HepG2 (cell line): ENCODE results near the gene VAMP4. TPM values are rescaled to one million over a fixed set of nuclear protein-coding genes. Genes with fewer than 3 reads are reported as not detected.

Experiments used
- ATAC-seq: fragments of 200-7000 bp; cut with Tn5 transposase; 3 replicates; pipeline ENCODE4 v1.9.1; 2020; ENCODE audit warnings: mild to moderate bottlenecking, moderate library complexity
- BruUV-seq: library from RNA; stranded (reverse); fragments of 400-500 nt; replicated peaks from 2 replicates; lab custom pipeline; 2021; lab: Mats Ljungman, UMichigan
- CTCF ChIA-PET: fragments of 300-600 bp; formaldehyde crosslinking; extraction: SDS; loops from one replicate; lab custom pipeline; 2021; ENCODE audit warnings: low total read pairs, inconsistent platforms, low intra/inter-chr PET ratio; lab: Yijun Ruan, JAX
- POLR2A ChIA-PET: fragments of 350-600 bp; sonication (Branson Sonifier 250); formaldehyde crosslinking; loops from one replicate; lab custom pipeline; 2020; ENCODE audit warnings: antibody characterized with exemption, inconsistent platforms; lab: Yijun Ruan, JAX
- DNase-seq: peaks from one replicate; pipeline ENCODE4 v3.0.0-alpha.2; 2015; ENCODE audit warnings: low spot score
- FAIRE-seq: peaks from 3 replicates; lab custom pipeline; 2011; peaks lifted over from hg19 to GRCh38; lab: Jason Lieb, UNC
- H2AFZ ChIP-seq: one replicate; pipeline ENCODE4 v1.6.1; 2011; ENCODE audit warnings: low read length, inconsistent platforms
- H3K27ac ChIP-seq: fragments of 300-600 bp; 3 replicates; pipeline ENCODE4 v1.8.0; 2011; ENCODE audit warnings: mixed run types, mild to moderate bottlenecking, mixed read lengths, low read length, inconsistent platforms; ENCODE audit not compliant: insufficient read depth; ENCODE audit errors: extremely low read length
- H3K27me3 ChIP-seq, 2 experiments: fragments of 200-600 bp in 1 of 2; 2 replicates in 1 of 2; 3 replicates in 1 of 2; pipeline versions ENCODE4 v1.6.0 to v1.8.0; 2011; ENCODE audit warnings: low read length in 2 of 2, mild to moderate bottlenecking in 2 of 2, moderate library complexity in 2 of 2, inconsistent platforms in 1 of 2; ENCODE audit not compliant: insufficient read depth in 2 of 2, control insufficient read depth in 1 of 2
- H3K36me3 ChIP-seq, 2 experiments: fragments of 200-600 bp in 1 of 2; replicated peaks in 1 of 2; 2 replicates in 1 of 2; 3 replicates in 1 of 2; pipeline versions ENCODE4 v1.5.1 to v1.8.0; 2011; ENCODE audit warnings: low read length in 2 of 2, inconsistent platforms in 1 of 2; ENCODE audit not compliant: insufficient read depth in 2 of 2, control insufficient read depth in 1 of 2
- H3K4me1 ChIP-seq: 2 replicates; pipeline ENCODE4 v1.5.1; 2012; ENCODE audit warnings: low read length, inconsistent platforms; ENCODE audit not compliant: insufficient read depth
- H3K4me2 ChIP-seq: 2 replicates; pipeline ENCODE4 v1.6.0; 2011; ENCODE audit warnings: low read depth, low read length, inconsistent platforms
- H3K4me3 ChIP-seq, 3 experiments: fragments of 200-600 bp in 1 of 3; sonication (generic), shearing (Covaris generic) in 1 of 3; replicated peaks in 1 of 3; 2 replicates each; pipeline ENCODE4 v1.5.1; 2011 to 2016; ENCODE audit warnings: low read length in 3 of 3, inconsistent platforms in 2 of 3, low read depth in 2 of 3, mild to moderate bottlenecking in 2 of 3, control low read depth in 1 of 3, mixed read lengths in 1 of 3; ENCODE audit not compliant: insufficient read depth in 1 of 3
- H3K79me2 ChIP-seq: one replicate; pipeline ENCODE4 v1.6.1; 2011; ENCODE audit warnings: low read length, inconsistent platforms; ENCODE audit not compliant: insufficient read depth
- H3K9ac ChIP-seq: 2 replicates; pipeline ENCODE4 v1.6.0; 2011; ENCODE audit warnings: mild to moderate bottlenecking, low read depth, low read length, inconsistent platforms; ENCODE audit not compliant: insufficient read depth
- H3K9me3 ChIP-seq: 2 replicates; pipeline ENCODE4 v1.5.1; 2012; ENCODE audit warnings: mild to moderate bottlenecking, low read length
- H4K20me1 ChIP-seq: 2 replicates; pipeline ENCODE4 v1.6.0; 2011; ENCODE audit warnings: inconsistent platforms, mild to moderate bottlenecking, low read length, moderate library complexity; ENCODE audit not compliant: insufficient read depth
- CBX1 ChIP-seq: IDR thresholded peaks from one replicate; pipeline ENCODE4 v1.6.1; 2016; ENCODE audit warnings: antibody characterized with exemption, low read depth
- CCDC6 ChIP-seq: sonication (generic); formaldehyde crosslinking; IDR thresholded peaks from 2 replicates; pipeline ENCODE4 v1.8.1; 2022; ENCODE audit warnings: mild to moderate bottlenecking, missing genetic modification reagents, moderate library complexity
- GATA4 ChIP-seq: sonication (generic); IDR thresholded peaks from 2 replicates; pipeline ENCODE4 v1.6.1; 2016; ENCODE audit warnings: antibody characterized with exemption, low read depth, borderline replicate concordance
- HNRNPLL ChIP-seq: fragments of 200-400 bp; formaldehyde crosslinking; IDR thresholded peaks from 2 replicates; pipeline ENCODE4 v1.6.1; 2017; ENCODE audit warnings: mild to moderate bottlenecking, low read depth, low read length; ENCODE audit not compliant: poor library complexity, severe bottlenecking
- KLF16 ChIP-seq, 2 experiments: sonication (generic) in 1 of 2; formaldehyde crosslinking in 1 of 2; IDR thresholded peaks; 2 replicates each; pipeline versions ENCODE4 v1.6.1 to v1.8.0; 2016 to 2023; ENCODE audit warnings: missing genetic modification reagents in 2 of 2, missing compliant biosample characterization in 1 of 2
- NR2F6 ChIP-seq, 2 experiments: IDR thresholded peaks; 2 replicates each; pipeline ENCODE4 v1.6.1; 2016; ENCODE audit warnings: antibody characterized with exemption in 1 of 2, mild to moderate bottlenecking in 1 of 2
- PHF5A ChIP-seq: IDR thresholded peaks from one replicate; pipeline ENCODE4 v1.6.1; 2018; ENCODE audit warnings: low read depth, missing genetic modification reagents; ENCODE audit not compliant: unreplicated experiment
- SOX5 ChIP-seq: IDR thresholded peaks from 2 replicates; pipeline ENCODE4 v1.6.1; 2016; ENCODE audit warnings: borderline replicate concordance
- TBL1XR1 ChIP-seq: fragments of 150-350 bp; IDR thresholded peaks from 2 replicates; pipeline ENCODE4 v1.6.1; 2014; ENCODE audit warnings: borderline replicate concordance, low read length; ENCODE audit not compliant: partially characterized antibody
- ZBTB8A ChIP-seq: sonication (generic); formaldehyde crosslinking; IDR thresholded peaks from 2 replicates; pipeline ENCODE4 v1.4.0; 2020; ENCODE audit warnings: mild to moderate bottlenecking, low read depth, missing genetic modification reagents, borderline replicate concordance
- ZC3H4 ChIP-seq: sonication (generic); formaldehyde crosslinking; IDR thresholded peaks from 2 replicates; pipeline ENCODE4 v1.4.0; 2020; ENCODE audit warnings: missing genetic modification reagents, borderline replicate concordance
- WGBS: methylation state at CpG from one replicate; pipeline ENCODE4 v1.1.6; 2017; ENCODE audit warnings: low lambda C conversion rate; 5-methylcytosine and 5-hydroxymethylcytosine counted together
- in situ Hi-C: cut with HindIII; loops from 2 replicates; pipeline ENCODE4 v1.10.0; 2017; ENCODE audit warnings: low pct_unique_long_range_greater_than_20kb; ENCODE audit not compliant: extremely low pct_ligation_motif_present
- intact Hi-C: fragments of 100-400 bp; cut with micrococcal nuclease; formaldehyde crosslinking; loops from one replicate; pipeline ENCODE4 v1.10.0; 2022; ENCODE audit not compliant: unreplicated experiment
- polyA plus RNA-seq, 8 experiments: library from polyadenylated mRNA; depleted of rRNA in 3 of 8; stranded (reverse) in 7 of 8; unstranded in 1 of 8; fragments of >200 nt; fragmentation: Illumina TruSeq in 4 of 8; extraction: Trizol in 4 of 8; gene quantifications; 2 replicates each; pipeline versions ENCODE4 v1.2.1 to v1.2.3, GENCODE V29; 2011 to 2016; ENCODE audit warnings: low read depth in 4 of 8, missing spikeins in 1 of 8, mixed read lengths in 1 of 8; ENCODE audit not compliant: insufficient read depth in 1 of 8
- total RNA-seq, 5 experiments: library from RNA; depleted of rRNA; stranded (reverse); fragments of >200 nt; fragmentation: Illumina TruSeq; extraction: Trizol; gene quantifications; 2 replicates each; pipeline ENCODE4 v1.2.3, GENCODE V29; 2016; ENCODE audit warnings: low read depth in 1 of 5
- TF ChIP-seq, protein P1 (sequence below): sonication (generic); formaldehyde crosslinking; IDR thresholded peaks from 2 replicates; pipeline ENCODE4 v1.4.0; 2020; ENCODE audit warnings: mild to moderate bottlenecking, low read depth, missing genetic modification reagents
- TF ChIP-seq, protein P2 (sequence below): sonication (generic); formaldehyde crosslinking; IDR thresholded peaks from 2 replicates; pipeline ENCODE4 v1.5.0; 2020; ENCODE audit warnings: missing genetic modification reagents
- TF ChIP-seq, protein P3 (sequence below): sonication (generic); formaldehyde crosslinking; IDR thresholded peaks from 2 replicates; pipeline ENCODE4 v1.5.0; 2020; ENCODE audit warnings: missing genetic modification reagents, mild to moderate bottlenecking, borderline replicate concordance
- TF ChIP-seq, protein P4 (sequence below): IDR thresholded peaks from 2 replicates; pipeline ENCODE4 v1.4.0; 2020; ENCODE audit warnings: mild to moderate bottlenecking, missing genetic modification reagents
- TF ChIP-seq, protein P5 (sequence below): sonication (generic); formaldehyde crosslinking; IDR thresholded peaks from 2 replicates; pipeline ENCODE4 v1.8.1; 2023; ENCODE audit warnings: missing genetic modification reagents, mild to moderate bottlenecking, borderline replicate concordance

VAMP4 gene
- total and polyA plus RNA-seq, 2 of the 13 experiments (the other 11 are each of a cell fraction or from before 2014, with no cell fraction given) = 1.4 to 2.0 TPM

DNA sequence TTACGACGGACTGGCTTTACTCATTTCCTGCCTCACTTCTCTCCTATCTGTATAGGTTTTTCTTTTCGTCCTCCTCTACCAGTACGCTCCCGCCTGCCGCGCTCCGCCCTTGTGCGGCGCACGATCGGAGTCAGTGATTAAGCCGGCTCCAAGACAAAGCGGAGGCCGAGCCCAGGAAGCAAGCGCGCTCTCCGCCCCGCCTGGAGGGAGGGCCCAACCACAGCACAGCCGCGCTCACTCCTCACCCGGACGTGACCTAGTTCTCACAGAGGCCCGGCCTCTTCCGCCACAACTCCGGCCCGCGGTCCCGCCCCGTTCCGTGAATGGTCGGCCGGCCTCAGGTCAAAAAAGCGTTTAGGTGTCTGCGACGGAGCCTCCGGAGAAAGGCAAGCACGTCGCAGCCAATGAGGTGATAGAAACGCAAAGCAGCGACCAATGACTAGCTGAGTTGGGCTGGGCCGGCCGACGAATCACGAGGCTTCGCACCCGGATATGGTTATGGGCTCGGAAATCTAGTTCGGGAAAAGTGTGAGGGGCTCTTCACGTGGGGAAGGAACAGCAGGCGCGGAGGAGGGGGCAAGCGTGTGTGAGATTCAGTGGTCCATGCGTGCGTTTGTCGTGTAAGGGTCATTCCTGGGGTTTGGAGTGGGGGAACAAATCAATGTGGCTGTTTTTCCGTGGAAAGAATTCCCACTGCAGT, 39.5 kb upstream of the VAMP4 start, which contains the start of gene METTL13:
METTL13 (plus strand) TSS at position 485 of the 700 bp plus-strand sequence. CDS start 308 bp downstream, outside the sequence.
- ChIA-PET POLR2A (interaction anchor here (1.0 to 2.7 kb wide), 8 partner anchors 17 to 1695 kb away, joined by 3 to 20 read pairs (median 4); partner anchors contain the start of genes PRDX6, PRRC2C and VAMP4), CTCF (no interaction called here)
- Histone ChIP-seq H3K4me2 (peak within 1 kb of the TSS; percentile 95), H3K9ac (peak within 1 kb of the TSS; percentile 83), H3K27ac (peak within 1 kb of the TSS; percentile 85), H2AFZ (peak within 1 kb of the TSS; percentile 93), H3K4me3 (peak within 1 kb of the TSS; percentile 82 to 83 (median 82)), H3K4me1 (peaks cover 35% of the 10 kb centered on the region), H4K20me1 (no peaks in the 10 kb centered on the region), H3K36me3 (peaks cover 13 to 26% of the 10 kb centered on the region in 2 experiments), H3K79me2 (peaks cover 25% of the 10 kb centered on the region), H3K27me3 (no peaks in the 10 kb centered on the region; a peak in 1 of 5 replicates), H3K9me3 (no peaks in the 10 kb centered on the region)
- DNase-seq (peak; percentile 97), ATAC-seq (peak; percentile 99), FAIRE-seq (peak; percentile 97)
- 0% methylated on average over 43 of the region's 57 CpGs for WGBS
- in situ Hi-C loops = no loop called here
- intact Hi-C loops = loop anchor here (1.0 to 10.0 kb wide), 3 partner anchors 39 to 294 kb away; partner anchors contain the start of genes PRRC2C and VAMP4
- BruUV-seq = no TSS peak
- TF ChIP-seq HNRNPLL = peak; percentile 86
- peak; percentile 28; the same call in 1 of the 2 replicates for TF ChIP-seq CCDC6
- peak; percentile 75 for TF ChIP-seq TBL1XR1
- no peak; the same call in 1 of the 2 replicates for TF ChIP-seq SOX5
- TF ChIP-seq, protein P1, sequence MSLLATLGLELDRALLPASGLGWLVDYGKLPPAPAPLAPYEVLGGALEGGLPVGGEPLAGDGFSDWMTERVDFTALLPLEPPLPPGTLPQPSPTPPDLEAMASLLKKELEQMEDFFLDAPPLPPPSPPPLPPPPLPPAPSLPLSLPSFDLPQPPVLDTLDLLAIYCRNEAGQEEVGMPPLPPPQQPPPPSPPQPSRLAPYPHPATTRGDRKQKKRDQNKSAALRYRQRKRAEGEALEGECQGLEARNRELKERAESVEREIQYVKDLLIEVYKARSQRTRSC (CRISPR knock-in tag) = no peak; the same call in 1 of the 2 replicates
- peak in 1 of 2 experiments; percentile 40; a peak in 1 of 4 replicates for TF ChIP-seq KLF16 (CRISPR knock-in tag; IDR thresholded peaks at IDR 0.05)
- no peak for TF ChIP-seq GATA4
- TF ChIP-seq, protein P2, sequence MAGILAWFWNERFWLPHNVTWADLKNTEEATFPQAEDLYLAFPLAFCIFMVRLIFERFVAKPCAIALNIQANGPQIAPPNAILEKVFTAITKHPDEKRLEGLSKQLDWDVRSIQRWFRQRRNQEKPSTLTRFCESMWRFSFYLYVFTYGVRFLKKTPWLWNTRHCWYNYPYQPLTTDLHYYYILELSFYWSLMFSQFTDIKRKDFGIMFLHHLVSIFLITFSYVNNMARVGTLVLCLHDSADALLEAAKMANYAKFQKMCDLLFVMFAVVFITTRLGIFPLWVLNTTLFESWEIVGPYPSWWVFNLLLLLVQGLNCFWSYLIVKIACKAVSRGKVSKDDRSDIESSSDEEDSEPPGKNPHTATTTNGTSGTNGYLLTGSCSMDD = no peak
- TF ChIP-seq, protein P3, sequence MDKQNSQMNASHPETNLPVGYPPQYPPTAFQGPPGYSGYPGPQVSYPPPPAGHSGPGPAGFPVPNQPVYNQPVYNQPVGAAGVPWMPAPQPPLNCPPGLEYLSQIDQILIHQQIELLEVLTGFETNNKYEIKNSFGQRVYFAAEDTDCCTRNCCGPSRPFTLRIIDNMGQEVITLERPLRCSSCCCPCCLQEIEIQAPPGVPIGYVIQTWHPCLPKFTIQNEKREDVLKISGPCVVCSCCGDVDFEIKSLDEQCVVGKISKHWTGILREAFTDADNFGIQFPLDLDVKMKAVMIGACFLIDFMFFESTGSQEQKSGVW (CRISPR knock-in tag) = no peak
- no peak for TF ChIP-seq ZBTB8A (CRISPR knock-in tag)
- TF ChIP-seq, protein P4, sequence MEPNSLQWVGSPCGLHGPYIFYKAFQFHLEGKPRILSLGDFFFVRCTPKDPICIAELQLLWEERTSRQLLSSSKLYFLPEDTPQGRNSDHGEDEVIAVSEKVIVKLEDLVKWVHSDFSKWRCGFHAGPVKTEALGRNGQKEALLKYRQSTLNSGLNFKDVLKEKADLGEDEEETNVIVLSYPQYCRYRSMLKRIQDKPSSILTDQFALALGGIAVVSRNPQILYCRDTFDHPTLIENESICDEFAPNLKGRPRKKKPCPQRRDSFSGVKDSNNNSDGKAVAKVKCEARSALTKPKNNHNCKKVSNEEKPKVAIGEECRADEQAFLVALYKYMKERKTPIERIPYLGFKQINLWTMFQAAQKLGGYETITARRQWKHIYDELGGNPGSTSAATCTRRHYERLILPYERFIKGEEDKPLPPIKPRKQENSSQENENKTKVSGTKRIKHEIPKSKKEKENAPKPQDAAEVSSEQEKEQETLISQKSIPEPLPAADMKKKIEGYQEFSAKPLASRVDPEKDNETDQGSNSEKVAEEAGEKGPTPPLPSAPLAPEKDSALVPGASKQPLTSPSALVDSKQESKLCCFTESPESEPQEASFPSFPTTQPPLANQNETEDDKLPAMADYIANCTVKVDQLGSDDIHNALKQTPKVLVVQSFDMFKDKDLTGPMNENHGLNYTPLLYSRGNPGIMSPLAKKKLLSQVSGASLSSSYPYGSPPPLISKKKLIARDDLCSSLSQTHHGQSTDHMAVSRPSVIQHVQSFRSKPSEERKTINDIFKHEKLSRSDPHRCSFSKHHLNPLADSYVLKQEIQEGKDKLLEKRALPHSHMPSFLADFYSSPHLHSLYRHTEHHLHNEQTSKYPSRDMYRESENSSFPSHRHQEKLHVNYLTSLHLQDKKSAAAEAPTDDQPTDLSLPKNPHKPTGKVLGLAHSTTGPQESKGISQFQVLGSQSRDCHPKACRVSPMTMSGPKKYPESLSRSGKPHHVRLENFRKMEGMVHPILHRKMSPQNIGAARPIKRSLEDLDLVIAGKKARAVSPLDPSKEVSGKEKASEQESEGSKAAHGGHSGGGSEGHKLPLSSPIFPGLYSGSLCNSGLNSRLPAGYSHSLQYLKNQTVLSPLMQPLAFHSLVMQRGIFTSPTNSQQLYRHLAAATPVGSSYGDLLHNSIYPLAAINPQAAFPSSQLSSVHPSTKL (CRISPR knock-in tag) = no peak; the same call in 1 of the 2 replicates
- TF ChIP-seq NR2F6 (IDR thresholded peaks at IDR 0.05) = no peak
- TF ChIP-seq NR2F6 (CRISPR knock-in tag; IDR thresholded peaks at IDR 0.05) = peak; percentile 56
- TF ChIP-seq, protein P5, sequence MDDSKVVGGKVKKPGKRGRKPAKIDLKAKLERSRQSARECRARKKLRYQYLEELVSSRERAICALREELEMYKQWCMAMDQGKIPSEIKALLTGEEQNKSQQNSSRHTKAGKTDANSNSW = no peak
- TF ChIP-seq ZC3H4 = no peak
- peak; percentile 44 for TF ChIP-seq PHF5A
- TF ChIP-seq CBX1 = peak; percentile 24
